Measurements from ENCODE around the gene CCNF. TPM values are rescaled to one million over a fixed set of nuclear protein-coding genes. Genes with fewer than 3 reads are reported as not detected.
A peak's percentile ranks its signal among the peaks of the same experiment; 100 is the strongest.
"Not testable (repeated sequence)": the region's sequence is repeated elsewhere in the genome, so short reads cannot be mapped to it uniquely, and the experiment has no call there.

Gene CCNF
- total RNA-seq, 2 donors from 2014 or later: 50.8 to 58.9 TPM

DNA sequence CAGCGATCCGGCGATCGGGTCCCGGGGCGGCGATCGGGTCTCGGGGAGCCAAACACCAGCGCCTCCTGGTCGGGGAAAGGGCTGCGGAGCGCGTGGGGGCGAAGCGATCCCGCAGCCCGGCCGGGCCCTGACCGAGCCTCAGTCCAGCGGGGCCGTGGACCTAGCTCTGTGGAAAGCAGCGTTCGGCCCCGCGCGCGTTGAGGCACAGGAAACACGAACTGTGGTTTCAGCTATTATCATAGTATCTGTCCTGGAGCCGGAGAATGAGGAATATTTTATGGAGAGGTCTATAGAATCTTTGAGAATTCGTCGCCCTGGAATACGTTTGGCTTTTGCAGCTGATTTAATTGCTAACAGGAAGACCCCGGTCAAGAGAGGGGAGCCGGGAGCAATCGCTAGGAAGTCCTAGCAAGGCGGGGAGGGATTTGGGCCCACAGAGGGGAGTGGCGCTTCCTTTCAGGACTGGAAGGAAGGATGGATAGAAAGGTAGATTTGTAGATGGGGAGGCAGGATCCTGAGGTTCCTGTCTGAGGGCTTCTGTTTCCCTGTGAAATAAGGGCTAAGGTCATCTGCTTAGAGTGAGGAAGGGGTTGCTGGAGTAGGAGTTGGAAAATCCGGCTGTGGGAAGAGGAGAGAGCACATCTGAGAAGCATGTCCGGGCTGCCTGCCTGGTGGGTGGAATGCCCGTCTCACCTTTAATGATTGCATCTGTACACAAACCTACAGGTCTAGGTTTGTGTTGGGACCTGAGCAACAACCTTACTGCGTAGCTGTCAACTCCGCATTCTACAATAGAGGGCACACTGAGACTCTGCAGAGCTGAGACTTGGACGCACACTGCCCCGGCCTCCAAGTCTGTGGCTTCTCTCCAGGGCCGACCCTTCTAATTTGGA lies 770 bp downstream of the CCNF start:
- H3K9me3 Mint-ChIP-seq: no peaks in the 10 kb centered on the region
- H3K36me3 ChIP-seq (ENCODE audit: control insufficient read depth, insufficient read depth, low read length): peaks cover 39% of the 10 kb centered on the region
- no peak overlapping the region for H3K27ac ChIP-seq (ENCODE audit: low read depth, low read length)
- H3K27ac Mint-ChIP-seq: peak overlapping the region; percentile 70
- DNase-seq: peak; percentile 56
- H3K4me3 Mint-ChIP-seq: peak overlapping the region; percentile 75
- no peaks in the 10 kb centered on the region for H3K27me3 ChIP-seq (ENCODE audit: control insufficient read depth, insufficient read depth, low read length, poor library complexity, severe bottlenecking)
- peaks cover 9% of the 10 kb centered on the region for H3K4me1 ChIP-seq (ENCODE audit: control insufficient read depth, insufficient read depth, low read length)
- WGBS, 2 experiments (ENCODE audit: insufficient coverage in 1 of 2, insufficient read length in 1 of 2): 9% methylated on average over 22 to 46 of the region's 46 CpGs
- peaks cover 18% of the 10 kb centered on the region for H3K4me1 Mint-ChIP-seq
- TF ChIP-seq, protein P1, sequence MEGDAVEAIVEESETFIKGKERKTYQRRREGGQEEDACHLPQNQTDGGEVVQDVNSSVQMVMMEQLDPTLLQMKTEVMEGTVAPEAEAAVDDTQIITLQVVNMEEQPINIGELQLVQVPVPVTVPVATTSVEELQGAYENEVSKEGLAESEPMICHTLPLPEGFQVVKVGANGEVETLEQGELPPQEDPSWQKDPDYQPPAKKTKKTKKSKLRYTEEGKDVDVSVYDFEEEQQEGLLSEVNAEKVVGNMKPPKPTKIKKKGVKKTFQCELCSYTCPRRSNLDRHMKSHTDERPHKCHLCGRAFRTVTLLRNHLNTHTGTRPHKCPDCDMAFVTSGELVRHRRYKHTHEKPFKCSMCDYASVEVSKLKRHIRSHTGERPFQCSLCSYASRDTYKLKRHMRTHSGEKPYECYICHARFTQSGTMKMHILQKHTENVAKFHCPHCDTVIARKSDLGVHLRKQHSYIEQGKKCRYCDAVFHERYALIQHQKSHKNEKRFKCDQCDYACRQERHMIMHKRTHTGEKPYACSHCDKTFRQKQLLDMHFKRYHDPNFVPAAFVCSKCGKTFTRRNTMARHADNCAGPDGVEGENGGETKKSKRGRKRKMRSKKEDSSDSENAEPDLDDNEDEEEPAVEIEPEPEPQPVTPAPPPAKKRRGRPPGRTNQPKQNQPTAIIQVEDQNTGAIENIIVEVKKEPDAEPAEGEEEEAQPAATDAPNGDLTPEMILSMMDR (conservative IDR thresholded peaks at IDR 0.05): peak; percentile 26
- H3K36me3 Mint-ChIP-seq (ENCODE audit: low read depth): peaks cover 23% of the 10 kb centered on the region
- H3K27me3 Mint-ChIP-seq (ENCODE audit: insufficient read depth): peaks cover 5% of the 10 kb centered on the region
- peak overlapping the region; percentile 90 for H3K4me3 ChIP-seq (ENCODE audit: low read length)
- H3K9ac ChIP-seq (ENCODE audit: extremely low read depth, low read length, poor library complexity, severe bottlenecking): peak overlapping the region; percentile 71
- no peaks in the 10 kb centered on the region for H3K9me3 ChIP-seq (ENCODE audit: control insufficient read depth, low read length)

DNA sequence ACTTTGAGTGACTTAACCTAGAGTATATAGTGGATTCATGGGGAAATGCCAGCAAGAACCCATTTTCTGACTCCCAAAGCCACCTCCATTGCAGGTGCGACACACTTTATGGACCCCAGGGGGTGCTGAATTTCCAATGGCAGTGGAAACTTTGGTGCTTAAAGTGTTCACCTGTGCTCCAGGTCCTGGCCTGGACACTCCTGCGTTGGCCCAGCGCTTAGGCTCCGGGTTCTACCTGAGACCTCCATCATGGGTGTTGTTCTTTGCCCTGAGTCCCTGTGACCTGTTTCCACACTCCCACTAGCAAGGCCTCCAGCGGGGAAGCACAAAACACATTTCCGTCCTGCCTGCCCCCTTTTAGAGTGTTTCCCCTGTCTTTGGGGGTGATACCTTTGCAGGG lies 3.0 kb downstream of the CCNF start:
- no peak overlapping the region for H3K4me3 Mint-ChIP-seq
- H3K36me3 ChIP-seq (ENCODE audit: control insufficient read depth, insufficient read depth, low read length): peaks cover 59% of the 10 kb centered on the region
- no peak for DNase-seq
- no peaks in the 10 kb centered on the region for H3K9me3 Mint-ChIP-seq
- no peak overlapping the region for H3K27ac Mint-ChIP-seq
- peaks cover 9% of the 10 kb centered on the region for H3K4me1 ChIP-seq (ENCODE audit: control insufficient read depth, insufficient read depth, low read length)
- H3K9me3 ChIP-seq (ENCODE audit: control insufficient read depth, low read length): no peaks in the 10 kb centered on the region
- no peak overlapping the region for H3K4me3 ChIP-seq (ENCODE audit: low read length)
- 98 to 100% methylated on average over 6 of the region's 6 CpGs for WGBS, 2 experiments (ENCODE audit: insufficient coverage in 1 of 2, insufficient read length in 1 of 2)
- peaks cover 18% of the 10 kb centered on the region for H3K4me1 Mint-ChIP-seq
- H3K27me3 ChIP-seq (ENCODE audit: control insufficient read depth, insufficient read depth, low read length, poor library complexity, severe bottlenecking): no peaks in the 10 kb centered on the region
- H3K27ac ChIP-seq (ENCODE audit: low read depth, low read length): no peak overlapping the region
- H3K36me3 Mint-ChIP-seq (ENCODE audit: low read depth): peaks cover 41% of the 10 kb centered on the region
- TF ChIP-seq, protein P1 (conservative IDR thresholded peaks at IDR 0.05): peak; percentile 35
- peaks cover 4% of the 10 kb centered on the region for H3K27me3 Mint-ChIP-seq (ENCODE audit: insufficient read depth)
- no peak overlapping the region for H3K9ac ChIP-seq (ENCODE audit: extremely low read depth, low read length, poor library complexity, severe bottlenecking)

DNA sequence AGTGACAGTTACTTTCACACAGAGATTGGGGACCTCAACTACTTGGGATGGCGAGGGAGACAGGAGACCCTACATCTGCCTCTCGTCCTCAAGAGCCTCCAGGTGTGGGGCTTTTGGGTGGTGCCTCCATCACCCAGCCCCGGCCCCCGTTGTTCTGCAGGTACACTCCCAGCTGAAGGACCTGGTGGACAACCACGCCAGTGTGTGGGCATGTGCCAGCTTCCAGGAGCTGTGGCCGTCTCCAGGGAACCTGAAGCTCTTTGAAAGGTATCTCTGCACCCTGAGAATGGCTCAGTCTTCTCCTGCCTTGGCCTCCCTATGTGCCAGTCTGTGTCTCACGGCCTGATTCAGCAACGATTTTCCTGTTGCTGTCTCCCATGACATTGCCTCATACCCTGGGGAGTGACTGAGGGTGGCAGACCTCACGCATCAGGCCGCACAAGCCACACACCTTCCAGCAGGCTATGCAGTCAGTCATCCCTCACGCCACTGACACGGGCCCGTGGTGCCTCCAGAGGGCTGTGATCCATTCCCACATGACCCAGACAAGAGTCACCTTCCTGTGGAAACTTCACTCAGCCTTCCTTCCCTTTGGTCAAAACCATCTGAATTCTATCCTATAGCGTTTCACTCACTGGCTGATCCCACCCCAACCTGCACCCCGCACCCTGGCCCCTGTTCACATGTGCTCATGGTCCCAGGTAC lies 3.7 kb downstream of the CCNF start:
- WGBS, 2 experiments (ENCODE audit: insufficient coverage in 1 of 2, insufficient read length in 1 of 2): 92 to 97% methylated on average over 9 to 15 of the region's 15 CpGs
- Histone ChIP-seq H3K27ac (ENCODE audit: low read depth, low read length) (no peak overlapping the region), H3K27me3 (ENCODE audit: control insufficient read depth, insufficient read depth, low read length, poor library complexity, severe bottlenecking) (no peaks in the 10 kb centered on the region), H3K4me3 (ENCODE audit: low read length) (no peak overlapping the region), H3K4me1 (ENCODE audit: control insufficient read depth, insufficient read depth, low read length) (peaks cover 9% of the 10 kb centered on the region), H3K9me3 (ENCODE audit: control insufficient read depth, low read length) (no peaks in the 10 kb centered on the region), H3K36me3 (ENCODE audit: control insufficient read depth, insufficient read depth, low read length) (peaks cover 66% of the 10 kb centered on the region), H3K9ac (ENCODE audit: extremely low read depth, low read length, poor library complexity, severe bottlenecking) (no peak overlapping the region)
- TF ChIP-seq, protein P1 (conservative IDR thresholded peaks at IDR 0.05): no peak
- Mint-ChIP-seq H3K9me3 (no peaks in the 10 kb centered on the region), H3K27me3 (ENCODE audit: insufficient read depth) (peaks cover 1% of the 10 kb centered on the region), H3K4me1 (peaks cover 18% of the 10 kb centered on the region), H3K36me3 (ENCODE audit: low read depth) (peaks cover 48% of the 10 kb centered on the region), H3K4me3 (no peak overlapping the region), H3K27ac (no peak overlapping the region)
- DNase-seq: no peak

DNA sequence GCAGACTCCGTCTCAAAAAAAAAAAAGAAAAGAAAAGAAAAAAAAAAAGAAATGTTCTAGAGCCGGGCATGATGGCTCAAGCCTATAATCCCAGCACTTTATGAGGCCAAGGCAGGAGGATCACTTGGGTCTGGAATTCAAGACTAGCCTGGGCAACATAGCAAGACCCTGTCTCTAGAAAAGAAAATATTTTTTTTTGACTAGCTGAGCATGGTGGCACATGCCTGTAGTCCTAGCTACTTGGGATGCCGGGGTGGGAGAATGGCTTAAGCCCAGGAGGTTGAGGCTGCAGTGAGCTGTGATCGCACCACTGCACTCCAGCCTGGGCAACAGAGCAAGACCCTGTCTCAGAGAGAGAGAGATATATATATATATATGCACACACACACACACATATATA lies 6.0 kb downstream of the CCNF start:
- H3K9ac ChIP-seq (ENCODE audit: extremely low read depth, low read length, poor library complexity, severe bottlenecking); H3K4me3 Mint-ChIP-seq; H3K4me1 Mint-ChIP-seq; H3K27ac Mint-ChIP-seq; H3K9me3 ChIP-seq (ENCODE audit: control insufficient read depth, low read length); H3K9me3 Mint-ChIP-seq; H3K4me1 ChIP-seq (ENCODE audit: control insufficient read depth, insufficient read depth, low read length); H3K27ac ChIP-seq (ENCODE audit: low read depth, low read length); DNase-seq; H3K27me3 Mint-ChIP-seq (ENCODE audit: insufficient read depth); H3K4me3 ChIP-seq (ENCODE audit: low read length); H3K27me3 ChIP-seq (ENCODE audit: control insufficient read depth, insufficient read depth, low read length, poor library complexity, severe bottlenecking): not testable (repeated sequence)
- WGBS, 2 experiments (ENCODE audit: insufficient coverage in 1 of 2, insufficient read length in 1 of 2): 76% methylated on average over 3 of the region's 4 CpGs; no CpG with 5 or more reads in 1 of the 2 experiments
- H3K36me3 Mint-ChIP-seq (ENCODE audit: low read depth): peaks cover 69% of the 10 kb centered on the region
- peaks cover 88% of the 10 kb centered on the region for H3K36me3 ChIP-seq (ENCODE audit: control insufficient read depth, insufficient read depth, low read length)

All from endodermal cell (in vitro differentiated cells).